PC-9 (cell line): Measurements from ENCODE around the gene NOS1. TPM values are rescaled to one million over a fixed set of nuclear protein-coding genes. Genes with fewer than 3 reads are reported as not detected.

Experiments used
- BruUV-seq: library from RNA; stranded (reverse); fragments of 400-500 nt; replicated peaks from 2 replicates; lab custom pipeline; 2021; lab: Mats Ljungman, UMichigan
- CTCF ChIA-PET: fragments of 300-600 bp; sonication (Branson Sonifier 250); formaldehyde crosslinking; loops from one replicate; lab custom pipeline; 2022; ENCODE audit warnings: antibody characterized with exemption; lab: Charles Lee
- POLR2A ChIA-PET: fragments of 300-600 bp; sonication (Branson Sonifier 250); formaldehyde crosslinking; loops from one replicate; lab custom pipeline; 2022; ENCODE audit warnings: antibody characterized with exemption; ENCODE audit not compliant: unreplicated experiment; lab: Charles Lee
- DNase-seq, 2 experiments: peaks; one replicate each; pipeline versions ENCODE4 v3.0.0 to v3.0.0-alpha.2; 2015 to 2022; ENCODE audit warnings: mixed read lengths in 1 of 2
- H2AFZ ChIP-seq: fragments of 200-600 bp; sonication (generic); 2 replicates; pipeline ENCODE4 v1.8.1; 2017; ENCODE audit warnings: antibody characterized with exemption
- H3F3A ChIP-seq: fragments of 200-600 bp; sonication (generic); 2 replicates; pipeline ENCODE4 v1.8.1; 2017; ENCODE audit warnings: antibody characterized with exemption, mild to moderate bottlenecking, low read depth; ENCODE audit not compliant: insufficient read depth
- H3K27ac ChIP-seq: fragments of 200-600 bp; sonication (generic); 2 replicates; pipeline ENCODE4 v1.6.1; 2016; ENCODE audit warnings: mixed run types
- H3K27me3 ChIP-seq: fragments of 200-600 bp; sonication (generic); 2 replicates; pipeline ENCODE4 v1.6.1; 2016; ENCODE audit warnings: low read depth, mixed run types; ENCODE audit not compliant: insufficient read depth
- H3K36me3 ChIP-seq: fragments of 200-600 bp; sonication (generic); 2 replicates; pipeline ENCODE4 v1.6.1; 2016; ENCODE audit warnings: low read depth, mixed run types
- H3K4me1 ChIP-seq: fragments of 200-600 bp; sonication (generic); replicated peaks from 2 replicates; pipeline ENCODE4 v1.6.1; 2016; ENCODE audit warnings: mixed run types; ENCODE audit not compliant: insufficient read depth
- H3K4me2 ChIP-seq: fragments of 200-600 bp; sonication (generic); 2 replicates; pipeline ENCODE4 v1.6.1; 2017; ENCODE audit warnings: mixed run types
- H3K4me3 ChIP-seq: fragments of 200-600 bp; sonication (generic); 2 replicates; pipeline ENCODE4 v1.6.1; 2016; ENCODE audit warnings: mixed run types
- H3K79me2 ChIP-seq: fragments of 200-600 bp; sonication (generic); 2 replicates; pipeline ENCODE4 v1.6.1; 2017; ENCODE audit warnings: low read depth, mixed run types
- H3K9me2 ChIP-seq: fragments of 200-600 bp; sonication (generic); 2 replicates; pipeline ENCODE4 v1.8.1; 2017; ENCODE audit warnings: mild to moderate bottlenecking; ENCODE audit not compliant: insufficient read depth
- H3K9me3 ChIP-seq: fragments of 200-600 bp; sonication (generic); 2 replicates; pipeline ENCODE4 v1.8.1; 2016; ENCODE audit warnings: low read depth; ENCODE audit not compliant: insufficient read depth
- H4K20me1 ChIP-seq: fragments of 200-600 bp; sonication (generic); 2 replicates; pipeline ENCODE4 v1.8.1; 2017; ENCODE audit not compliant: insufficient read depth
- CTCF ChIP-seq: fragments of 200-600 bp; sonication (generic); conservative IDR thresholded peaks from 2 replicates; pipeline ENCODE4 v1.6.1; 2017; ENCODE audit warnings: mixed run types, antibody characterized with exemption, mild to moderate bottlenecking, moderate library complexity
- EZH2 ChIP-seq: fragments of 200-600 bp; sonication (generic); IDR thresholded peaks from 2 replicates; pipeline ENCODE4 v1.8.0; 2017; ENCODE audit warnings: antibody characterized with exemption, low read depth
- intact Hi-C: fragments of 100-400 bp; cut with micrococcal nuclease; formaldehyde crosslinking; loops from one replicate; pipeline ENCODE4 v1.10.0; 2022; ENCODE audit not compliant: unreplicated experiment
- total RNA-seq: library from RNA; stranded (reverse); gene quantifications from 2 replicates; pipeline ENCODE4 v1.2.3, GENCODE V29; 2021

Gene NOS1
- total RNA-seq, 1 experiment from 2014 or later, result not detected

- BruUV-seq, result no TSS peak
- H3K4me2 ChIP-seq, result no peak overlapping the region
- no peaks in the 10 kb centered on the region for H3K36me3 ChIP-seq
- ChIA-PET CTCF (no interaction called here), POLR2A (no interaction called here)
- H3K27ac ChIP-seq, result no peak overlapping the region
- no peaks in the 10 kb centered on the region for H3K4me1 ChIP-seq
- TF ChIP-seq EZH2, result no peak
- TF ChIP-seq CTCF, result no peak
- no peaks in the 10 kb centered on the region for H3K9me3 ChIP-seq
- no peaks in the 10 kb centered on the region for H3F3A ChIP-seq
- H4K20me1 ChIP-seq, result no peaks in the 10 kb centered on the region
- intact Hi-C loops, result no loop called here
- H3K9me2 ChIP-seq, result no peaks in the 10 kb centered on the region
- H3K27me3 ChIP-seq, result peaks cover 88% of the 10 kb centered on the region
- H3K4me3 ChIP-seq, result no peak overlapping the region
- H2AFZ ChIP-seq, result no peak overlapping the region
- DNase-seq, result no peak
- H3K79me2 ChIP-seq, result no peaks in the 10 kb centered on the region
These were observed 45.1 kb downstream of the NOS1 start for GRCh38 chr12:117316336-117316735.

- BruUV-seq, result no TSS peak
- DNase-seq, result no peak
- Histone ChIP-seq H3K9me2 (no peaks in the 10 kb centered on the region), H3K27me3 (peaks cover 90% of the 10 kb centered on the region), H3K4me1 (no peaks in the 10 kb centered on the region), H3K4me2 (no peak overlapping the region), H3K4me3 (no peak overlapping the region), H3K36me3 (no peaks in the 10 kb centered on the region), H3K9me3 (no peaks in the 10 kb centered on the region), H2AFZ (no peak overlapping the region), H3K79me2 (no peaks in the 10 kb centered on the region), H3F3A (no peaks in the 10 kb centered on the region), H4K20me1 (no peaks in the 10 kb centered on the region), H3K27ac (no peak overlapping the region)
- CTCF ChIA-PET, result no interaction called here
- TF ChIP-seq CTCF (no peak), EZH2 (no peak)
- POLR2A ChIA-PET, result no interaction called here
- intact Hi-C loops, result no loop called here
These were observed 47.5 kb downstream of the NOS1 start for GRCh38 chr12:117313926-117314325.

GRCh38 chr12:117312770-117313169, 48.7 kb downstream of the NOS1 start:
- Histone ChIP-seq H3K36me3 (no peaks in the 10 kb centered on the region), H3K4me1 (no peaks in the 10 kb centered on the region), H3K27ac (no peak overlapping the region), H2AFZ (no peak overlapping the region), H3K27me3 (peaks cover 88% of the 10 kb centered on the region), H3K9me2 (no peaks in the 10 kb centered on the region), H3K4me3 (no peak overlapping the region), H3K79me2 (no peaks in the 10 kb centered on the region), H3F3A (no peaks in the 10 kb centered on the region), H3K9me3 (no peaks in the 10 kb centered on the region), H4K20me1 (no peaks in the 10 kb centered on the region), H3K4me2 (no peak overlapping the region)
- TF ChIP-seq EZH2 (no peak), CTCF (no peak)
- POLR2A ChIA-PET, result no interaction called here
- intact Hi-C loops, result no loop called here
- no TSS peak for BruUV-seq
- DNase-seq, result no peak
- CTCF ChIA-PET, result no interaction called here
